Liver (tissue), 9 donors: ENCODE measurements around the gene NPRL2. TPM values are rescaled to one million over a fixed set of nuclear protein-coding genes. Genes with fewer than 3 reads are reported as not detected.

Experiments
- DNase-seq: peaks from one replicate; pipeline ENCODE4 v3.0.0-alpha.2; 2017; ENCODE audit warnings: low spot score
- H3K27ac ChIP-seq, 2 donors: one replicate each; pipeline ENCODE4 v1.7.0; 2013; ENCODE audit warnings: inconsistent platforms in 2 of 2, low read length in 2 of 2, control low read depth in 1 of 2, low read depth in 1 of 2, mild to moderate bottlenecking in 1 of 2
- H3K27me3 ChIP-seq, 4 donors: one replicate each; pipeline versions ENCODE4 v1.6.1 to v1.7.0; 2013; ENCODE audit warnings: low read length in 3 of 4, inconsistent platforms in 1 of 4, mild to moderate bottlenecking in 1 of 4, moderate library complexity in 1 of 4; ENCODE audit not compliant: control insufficient read depth in 4 of 4, insufficient read depth in 4 of 4
- H3K36me3 ChIP-seq, 4 donors: one replicate each; pipeline versions ENCODE4 v1.6.1 to v1.7.0; 2013; ENCODE audit warnings: low read length in 3 of 4, mild to moderate bottlenecking in 3 of 4, low read depth in 1 of 4, moderate library complexity in 1 of 4; ENCODE audit not compliant: control insufficient read depth in 4 of 4, insufficient read depth in 3 of 4
- H3K4me1 ChIP-seq, 4 donors: one replicate each; pipeline versions ENCODE4 v1.6.1 to v1.7.0; 2013; ENCODE audit warnings: low read length in 3 of 4, mild to moderate bottlenecking in 3 of 4, moderate library complexity in 1 of 4; ENCODE audit not compliant: control insufficient read depth in 4 of 4, insufficient read depth in 4 of 4
- H3K4me3 ChIP-seq, 3 donors: one replicate each; pipeline versions ENCODE4 v1.6.1 to v1.7.0; 2013; ENCODE audit warnings: low read length in 3 of 3, control low read depth in 1 of 3, low read depth in 1 of 3, mild to moderate bottlenecking in 1 of 3
- H3K9ac ChIP-seq, 2 donors: one replicate each; pipeline ENCODE4 v1.7.0; 2013; ENCODE audit warnings: low read length in 2 of 2, mild to moderate bottlenecking in 2 of 2, moderate library complexity in 2 of 2, control low read depth in 1 of 2, low read depth in 1 of 2
- H3K9me3 ChIP-seq, 4 donors: one replicate each; pipeline versions ENCODE4 v1.6.1 to v1.7.0; 2013; ENCODE audit warnings: low read length in 3 of 4; ENCODE audit not compliant: control insufficient read depth in 4 of 4
- ATF3 ChIP-seq: IDR thresholded peaks from 2 replicates; pipeline ENCODE4 v1.6.1; 2016; ENCODE audit warnings: antibody characterized with exemption
- CTCF ChIP-seq: fragments of 150-350 bp; IDR thresholded peaks from 2 replicates; pipeline ENCODE4 v1.5.1; 2017; ENCODE audit warnings: improper control_type of control experiment, low read depth, low read length; ENCODE audit not compliant: missing input control
- FOXA1 ChIP-seq: IDR thresholded peaks from 2 replicates; pipeline ENCODE4 v1.6.1; 2016; ENCODE audit warnings: antibody characterized with exemption
- FOXA2 ChIP-seq: IDR thresholded peaks from 2 replicates; pipeline ENCODE4 v1.6.1; 2016; ENCODE audit warnings: antibody characterized with exemption
- GABPA ChIP-seq, 2 donors: IDR thresholded peaks in 1 of 2; conservative IDR thresholded peaks in 1 of 2; 2 replicates each; pipeline ENCODE4 v1.6.1; 2016; ENCODE audit warnings: antibody characterized with exemption in 2 of 2, mild to moderate bottlenecking in 1 of 2, moderate library complexity in 1 of 2
- HNF4A ChIP-seq, 2 donors: conservative IDR thresholded peaks; 2 replicates each; pipeline ENCODE4 v1.6.1; 2016; ENCODE audit warnings: antibody characterized with exemption in 2 of 2, mild to moderate bottlenecking in 2 of 2
- HNF4G ChIP-seq: IDR thresholded peaks from 2 replicates; pipeline ENCODE4 v1.6.1; 2016; ENCODE audit warnings: antibody characterized with exemption
- JUND ChIP-seq, 2 donors: IDR thresholded peaks; 2 replicates each; pipeline ENCODE4 v1.6.1; 2016; ENCODE audit warnings: antibody characterized with exemption in 2 of 2
- MAX ChIP-seq: IDR thresholded peaks from 2 replicates; pipeline ENCODE4 v1.6.1; 2016; ENCODE audit warnings: antibody characterized with exemption
- RAD21 ChIP-seq, 2 donors: IDR thresholded peaks; 2 replicates each; pipeline ENCODE4 v1.6.1; 2016; ENCODE audit warnings: antibody characterized with exemption in 2 of 2, mild to moderate bottlenecking in 2 of 2
- SP1 ChIP-seq: IDR thresholded peaks from 2 replicates; pipeline ENCODE4 v1.6.1; 2018; ENCODE audit warnings: antibody characterized with exemption, mild to moderate bottlenecking
- TAF1 ChIP-seq: conservative IDR thresholded peaks from 2 replicates; pipeline ENCODE4 v1.6.1; 2016; ENCODE audit warnings: antibody characterized with exemption, mild to moderate bottlenecking
- YY1 ChIP-seq: IDR thresholded peaks from 2 replicates; pipeline ENCODE4 v1.6.1; 2016; ENCODE audit warnings: antibody characterized with exemption, mild to moderate bottlenecking
- ZBTB33 ChIP-seq: IDR thresholded peaks from 2 replicates; pipeline ENCODE4 v1.6.1; 2016; ENCODE audit warnings: antibody characterized with exemption
- WGBS: extraction: QIAGEN DNeasy Blood & Tissue Kit; methylation state at CpG from one replicate; pipeline ENCODE4 v1.1.7; 2013; 5-methylcytosine and 5-hydroxymethylcytosine counted together
- polyA plus RNA-seq, 2 donors: library from polyadenylated mRNA; stranded (reverse) in 1 of 2; unstranded in 1 of 2; fragments of 200-250 nt in 1 of 2; fragments of >200 nt in 1 of 2; fragmentation: Nextera tagmentation in 1 of 2; extraction: Ambion mirVana in 1 of 2; gene quantifications; one replicate each; pipeline versions ENCODE4 v1.2.1 to v1.2.3, GENCODE V29; 2013 to 2015
- total RNA-seq, 2 donors: library from RNA; depleted of rRNA; stranded (reverse); fragments of >200 nt; gene quantifications; one replicate each; pipeline ENCODE4 v1.2.3, GENCODE V29; 2014
- donor health status: healthy.
- donor health status: healthy.
- donor health status: healthy.
- donor health status: healthy.
- donor health status: healthy.

NPRL2 gene
- total and polyA plus RNA-seq, 4 donors, result 11.3 to 17.3 (median 14.0) TPM

- Histone ChIP-seq H3K36me3 (peaks cover under 1 to 6% (median 4%) of the 10 kb centered on the region in 4 donors), H3K4me3 (peak overlapping the region; percentile 70 to 94 (median 70)), H3K9ac (peak overlapping the region; percentile 78 to 93), H3K27ac (peak overlapping the region; percentile 92 to 99), H3K27me3 (no peaks in the 10 kb centered on the region), H3K4me1 (peaks cover 8 to 44% (median 20%) of the 10 kb centered on the region in 4 donors), H3K9me3 (no peaks in the 10 kb centered on the region)
- DNase-seq, result no peak
- WGBS, result under 1% methylated on average over 31 of the region's 31 CpGs
- TF ChIP-seq CTCF (no peak), MAX (no peak), ATF3 (no peak), HNF4A (conservative IDR thresholded peaks at IDR 0.05) (no peak), JUND (IDR thresholded peaks at IDR 0.05) (no peak), FOXA2 (no peak), TAF1 (no peak), YY1 (no peak), HNF4G (no peak), GABPA (IDR thresholded peaks at IDR 0.05 in 1 of 2, conservative IDR thresholded peaks at IDR 0.05 in 1 of 2) (no peak), FOXA1 (no peak), SP1 (no peak)
These were observed 14.0 kb downstream of the NPRL2 start for GRCh38 chr3:50336452-50337174.

GRCh38 chr3:50334339-50335075 lies 16.1 kb downstream of the NPRL2 start:
- H3K36me3 ChIP-seq, result peaks cover 4 to 27% (median 16%) of the 10 kb centered on the region in 4 donors
- peak overlapping the region; percentile 40 to 56 for H3K27ac ChIP-seq
- H3K4me3 ChIP-seq, result no peak overlapping the region
- H3K4me1 ChIP-seq, result peaks cover 6 to 39% (median 20%) of the 10 kb centered on the region in 4 donors
- H3K9ac ChIP-seq, result peak overlapping the region in 1 of 2 donors; percentile 24
- no peaks in the 10 kb centered on the region for H3K27me3 ChIP-seq
- 67% methylated on average over 5 of the region's 5 CpGs for WGBS
- no peak for TF ChIP-seq RAD21 (IDR thresholded peaks at IDR 0.05)
- no peak for TF ChIP-seq YY1
- TF ChIP-seq ZBTB33, result no peak
- no peak for TF ChIP-seq MAX
- no peak for TF ChIP-seq HNF4A (conservative IDR thresholded peaks at IDR 0.05)
- no peak for TF ChIP-seq ATF3
- no peak for TF ChIP-seq GABPA (IDR thresholded peaks at IDR 0.05 in 1 of 2, conservative IDR thresholded peaks at IDR 0.05 in 1 of 2)
- no peak for TF ChIP-seq FOXA1
- no peaks in the 10 kb centered on the region for H3K9me3 ChIP-seq
- no peak for DNase-seq
